ENCODE results near the gene COPS9.

DNA sequence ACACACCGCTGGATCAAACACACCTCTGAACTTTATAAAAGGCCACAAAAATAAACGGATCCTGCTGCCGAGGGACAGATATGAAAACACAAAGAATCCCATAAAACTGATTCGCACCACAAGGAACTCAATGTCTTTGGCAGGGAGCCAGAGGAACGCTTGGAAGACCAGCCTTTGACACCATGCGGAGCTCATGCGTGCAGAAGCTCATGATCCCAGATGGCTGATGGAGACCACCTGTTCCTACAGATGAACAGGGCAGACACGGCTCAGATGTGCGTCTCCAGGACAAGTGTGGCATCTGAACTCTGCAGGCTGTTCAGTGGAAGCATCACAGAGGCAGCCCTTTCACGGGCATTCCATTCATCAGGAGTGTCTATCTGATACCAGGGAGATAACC lies 24.9 kb downstream of the COPS9 start:
- TF ChIP-seq, protein P1, sequence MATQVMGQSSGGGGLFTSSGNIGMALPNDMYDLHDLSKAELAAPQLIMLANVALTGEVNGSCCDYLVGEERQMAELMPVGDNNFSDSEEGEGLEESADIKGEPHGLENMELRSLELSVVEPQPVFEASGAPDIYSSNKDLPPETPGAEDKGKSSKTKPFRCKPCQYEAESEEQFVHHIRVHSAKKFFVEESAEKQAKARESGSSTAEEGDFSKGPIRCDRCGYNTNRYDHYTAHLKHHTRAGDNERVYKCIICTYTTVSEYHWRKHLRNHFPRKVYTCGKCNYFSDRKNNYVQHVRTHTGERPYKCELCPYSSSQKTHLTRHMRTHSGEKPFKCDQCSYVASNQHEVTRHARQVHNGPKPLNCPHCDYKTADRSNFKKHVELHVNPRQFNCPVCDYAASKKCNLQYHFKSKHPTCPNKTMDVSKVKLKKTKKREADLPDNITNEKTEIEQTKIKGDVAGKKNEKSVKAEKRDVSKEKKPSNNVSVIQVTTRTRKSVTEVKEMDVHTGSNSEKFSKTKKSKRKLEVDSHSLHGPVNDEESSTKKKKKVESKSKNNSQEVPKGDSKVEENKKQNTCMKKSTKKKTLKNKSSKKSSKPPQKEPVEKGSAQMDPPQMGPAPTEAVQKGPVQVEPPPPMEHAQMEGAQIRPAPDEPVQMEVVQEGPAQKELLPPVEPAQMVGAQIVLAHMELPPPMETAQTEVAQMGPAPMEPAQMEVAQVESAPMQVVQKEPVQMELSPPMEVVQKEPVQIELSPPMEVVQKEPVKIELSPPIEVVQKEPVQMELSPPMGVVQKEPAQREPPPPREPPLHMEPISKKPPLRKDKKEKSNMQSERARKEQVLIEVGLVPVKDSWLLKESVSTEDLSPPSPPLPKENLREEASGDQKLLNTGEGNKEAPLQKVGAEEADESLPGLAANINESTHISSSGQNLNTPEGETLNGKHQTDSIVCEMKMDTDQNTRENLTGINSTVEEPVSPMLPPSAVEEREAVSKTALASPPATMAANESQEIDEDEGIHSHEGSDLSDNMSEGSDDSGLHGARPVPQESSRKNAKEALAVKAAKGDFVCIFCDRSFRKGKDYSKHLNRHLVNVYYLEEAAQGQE (IDR thresholded peaks at IDR 0.05; ENCODE audit: insufficient read depth in 1 of 2, low read depth in 2 of 2, low read length in 2 of 2) = no peak
- no peak for TF ChIP-seq SIN3A (IDR thresholded peaks at IDR 0.05; ENCODE audit: borderline replicate concordance, insufficient read depth, low read length)
- TF ChIP-seq TAF1 (IDR thresholded peaks at IDR 0.05; ENCODE audit: borderline replicate concordance, insufficient read depth, low read length) = no peak
- no peak for TF ChIP-seq POLR2AphosphoS5 (IDR thresholded peaks at IDR 0.05; ENCODE audit: low read depth, low read length)
